Measurements from ENCODE around the gene TYW5. TPM values are rescaled to one million over a fixed set of nuclear protein-coding genes. Genes with fewer than 3 reads are reported as not detected.
"Not testable (repeated sequence)": the region's sequence is repeated elsewhere in the genome, so short reads cannot be mapped to it uniquely, and the experiment has no call there.

TYW5 gene
- total RNA-seq, 4 donors from 2014 or later, result 4.9 to 27.1 (median 11.4) TPM

- in situ Hi-C loops (cut with MboI; ENCODE audit: low pct_ligation_motif_present in 1 of 4, low pct_unique_long_range_greater_than_20kb in 1 of 4, low sequenced_read_pairs in 3 of 4), result no loop called here
- WGBS, 2 donors (ENCODE audit: low coverage in 1 of 2), result 97% methylated on average over 4 of the region's 4 CpGs; no CpG with 5 or more reads in 1 of the 2 donors
- TF ChIP-seq POLR2A (IDR thresholded peaks at IDR 0.05), result no peak
These were observed 38.3 kb downstream of the TYW5 start for GRCh38 chr2:199916980-199917379.

GRCh38 chr2:199914372-199914958 is 40.8 kb downstream of the TYW5 start:
- intact Hi-C loops (cut with DNase I; ENCODE audit: low total_unique reads) (no loop called here), in situ Hi-C loops (cut with MboI; ENCODE audit: low pct_ligation_motif_present in 1 of 4, low pct_unique_long_range_greater_than_20kb in 1 of 4, low sequenced_read_pairs in 3 of 4) (no loop called here)
- no peak for DNase-seq
- Histone ChIP-seq H3K27ac (no peak overlapping the region), H3K36me3 (peaks cover 0 to 20% (median 0%) of the 10 kb centered on the region in 4 donors), H3K9me3 (no peaks in the 10 kb centered on the region), H3K27me3 (no peaks in the 10 kb centered on the region), H3K4me1 (peaks cover 11 to 25% (median 17%) of the 10 kb centered on the region in 4 donors), H3K4me3 (no peak overlapping the region)
- 70 to 95% methylated on average over 2 of the region's 2 CpGs for WGBS, 2 donors (ENCODE audit: low coverage in 1 of 2)
- TF ChIP-seq EP300 (IDR thresholded peaks at IDR 0.05; ENCODE audit: low read depth), result no peak
- no peak for TF ChIP-seq POLR2A (IDR thresholded peaks at IDR 0.05)
- TF ChIP-seq CTCF (IDR thresholded peaks at IDR 0.05), result no peak
- TF ChIP-seq POLR2AphosphoS5 (IDR thresholded peaks at IDR 0.05), result no peak

More at GRCh38 chr2:199916980-199917379, 38.3 kb downstream of the TYW5 start:
- Histone ChIP-seq H3K4me3 (no peak overlapping the region), H3K27ac (no peak overlapping the region), H3K27me3 (no peaks in the 10 kb centered on the region), H3K4me1 (peaks cover 9 to 19% (median 14%) of the 10 kb centered on the region in 4 donors), H3K36me3 (peaks cover 0 to 20% (median 0%) of the 10 kb centered on the region in 4 donors), H3K9me3 (no peaks in the 10 kb centered on the region)
- intact Hi-C loops (cut with DNase I; ENCODE audit: low total_unique reads), result no loop called here
- no peak for DNase-seq

- in situ Hi-C loops (cut with MboI; ENCODE audit: low pct_ligation_motif_present in 1 of 4, low pct_unique_long_range_greater_than_20kb in 1 of 4, low sequenced_read_pairs in 3 of 4); H3K27me3 ChIP-seq; DNase-seq; intact Hi-C loops (cut with DNase I; ENCODE audit: low total_unique reads); H3K9me3 ChIP-seq: not testable (repeated sequence)
- peaks cover 11 to 25% (median 17%) of the 10 kb centered on the region in 4 donors for H3K4me1 ChIP-seq
- peak overlapping the region in 3 of 4 donors; percentile 76 to 95 (median 77) for H3K4me3 ChIP-seq
- WGBS, 2 donors (ENCODE audit: low coverage in 1 of 2), result 76 to 90% methylated on average over 5 to 12 of the region's 12 CpGs
- H3K27ac ChIP-seq, result peak overlapping the region; percentile 99
- peaks cover 0 to 10% (median 0%) of the 10 kb centered on the region in 4 donors for H3K36me3 ChIP-seq
These were observed 42.7 kb downstream of the TYW5 start for GRCh38 chr2:199912553-199913114.

GRCh38 chr2:199911877-199912161 is 43.5 kb downstream of the TYW5 start:
- H3K27ac ChIP-seq, result peak overlapping the region; percentile 99
- peaks cover 11 to 25% (median 17%) of the 10 kb centered on the region in 4 donors for H3K4me1 ChIP-seq
- TF ChIP-seq POLR2AphosphoS5 (IDR thresholded peaks at IDR 0.05) (no peak), EP300 (IDR thresholded peaks at IDR 0.05; ENCODE audit: low read depth) (no peak), CTCF (IDR thresholded peaks at IDR 0.05) (no peak), POLR2A (IDR thresholded peaks at IDR 0.05) (no peak)
- H3K4me3 ChIP-seq, result peak overlapping the region; percentile 76 to 95 (median 86)
- DNase-seq, result no peak
- H3K27me3 ChIP-seq, result no peaks in the 10 kb centered on the region
- no peaks in the 10 kb centered on the region for H3K9me3 ChIP-seq
- in situ Hi-C loops (cut with MboI; ENCODE audit: low pct_ligation_motif_present in 1 of 4, low pct_unique_long_range_greater_than_20kb in 1 of 4, low sequenced_read_pairs in 3 of 4), result no loop called here
- 0 to 4% methylated on average over 5 to 13 of the region's 13 CpGs for WGBS, 2 donors (ENCODE audit: low coverage in 1 of 2)
- intact Hi-C loops (cut with DNase I; ENCODE audit: low total_unique reads), result no loop called here
- peaks cover 0 to 6% (median 0%) of the 10 kb centered on the region in 4 donors for H3K36me3 ChIP-seq

GRCh38 chr2:199911052-199911876 is 44.0 kb downstream of the TYW5 start, which contains the start of gene C2orf69:
TSS of gene C2orf69 (plus strand) at chr2:199911293. CDS start at chr2:199911439, 146 bp downstream.
- Histone ChIP-seq H3K9me3 (no peaks in the 10 kb centered on the region), H3K27me3 (no peaks in the 10 kb centered on the region), H3K4me3 (peak within 1 kb of the TSS; percentile 76 to 95 (median 86)), H3K4me1 (peaks cover 11 to 25% (median 17%) of the 10 kb centered on the region in 4 donors), H3K27ac (peak within 1 kb of the TSS; percentile 99), H3K36me3 (peaks cover 0 to under 1% (median 0%) of the 10 kb centered on the region in 4 donors)
- intact Hi-C loops (cut with DNase I; ENCODE audit: low total_unique reads), result no loop called here
- in situ Hi-C loops (cut with MboI; ENCODE audit: low pct_ligation_motif_present in 1 of 4, low pct_unique_long_range_greater_than_20kb in 1 of 4, low sequenced_read_pairs in 3 of 4), result no loop called here
- WGBS, 2 donors (ENCODE audit: low coverage in 1 of 2), result 0 to 1% methylated on average over 1 to 67 of the region's 85 CpGs
- TF ChIP-seq EP300 (IDR thresholded peaks at IDR 0.05; ENCODE audit: low read depth), result no peak
- TF ChIP-seq CTCF (IDR thresholded peaks at IDR 0.05), result peak in 3 of 5 experiments; percentile 6 to 24 (median 15)
- TF ChIP-seq POLR2AphosphoS5 (IDR thresholded peaks at IDR 0.05), result peak; percentile 77 to 89 (median 86)
- peak; percentile 89 for TF ChIP-seq POLR2A (IDR thresholded peaks at IDR 0.05)
- DNase-seq, result peak; percentile 98
